Liver (tissue), 9 donors: ENCODE results near the gene ZNF782. TPM values are rescaled to one million over a fixed set of nuclear protein-coding genes. Genes with fewer than 3 reads are reported as not detected.

ENCODE experiments used
- DNase-seq: peaks from one replicate; pipeline ENCODE4 v3.0.0-alpha.2; 2017; ENCODE audit warnings: low spot score
- H3K27ac ChIP-seq, 2 donors: one replicate each; pipeline ENCODE4 v1.7.0; 2013; ENCODE audit warnings: inconsistent platforms in 2 of 2, low read length in 2 of 2, control low read depth in 1 of 2, low read depth in 1 of 2, mild to moderate bottlenecking in 1 of 2
- H3K27me3 ChIP-seq, 4 donors: one replicate each; pipeline versions ENCODE4 v1.6.1 to v1.7.0; 2013; ENCODE audit warnings: low read length in 3 of 4, inconsistent platforms in 1 of 4, mild to moderate bottlenecking in 1 of 4, moderate library complexity in 1 of 4; ENCODE audit not compliant: control insufficient read depth in 4 of 4, insufficient read depth in 4 of 4
- H3K36me3 ChIP-seq, 4 donors: one replicate each; pipeline versions ENCODE4 v1.6.1 to v1.7.0; 2013; ENCODE audit warnings: low read length in 3 of 4, mild to moderate bottlenecking in 3 of 4, low read depth in 1 of 4, moderate library complexity in 1 of 4; ENCODE audit not compliant: control insufficient read depth in 4 of 4, insufficient read depth in 3 of 4
- H3K4me1 ChIP-seq, 4 donors: one replicate each; pipeline versions ENCODE4 v1.6.1 to v1.7.0; 2013; ENCODE audit warnings: low read length in 3 of 4, mild to moderate bottlenecking in 3 of 4, moderate library complexity in 1 of 4; ENCODE audit not compliant: control insufficient read depth in 4 of 4, insufficient read depth in 4 of 4
- H3K4me3 ChIP-seq, 3 donors: one replicate each; pipeline versions ENCODE4 v1.6.1 to v1.7.0; 2013; ENCODE audit warnings: low read length in 3 of 3, control low read depth in 1 of 3, low read depth in 1 of 3, mild to moderate bottlenecking in 1 of 3
- H3K9ac ChIP-seq, 2 donors: one replicate each; pipeline ENCODE4 v1.7.0; 2013; ENCODE audit warnings: low read length in 2 of 2, mild to moderate bottlenecking in 2 of 2, moderate library complexity in 2 of 2, control low read depth in 1 of 2, low read depth in 1 of 2
- H3K9me3 ChIP-seq, 4 donors: one replicate each; pipeline versions ENCODE4 v1.6.1 to v1.7.0; 2013; ENCODE audit warnings: low read length in 3 of 4; ENCODE audit not compliant: control insufficient read depth in 4 of 4
- ATF3 ChIP-seq: IDR thresholded peaks from 2 replicates; pipeline ENCODE4 v1.6.1; 2016; ENCODE audit warnings: antibody characterized with exemption
- CTCF ChIP-seq: fragments of 150-350 bp; IDR thresholded peaks from 2 replicates; pipeline ENCODE4 v1.5.1; 2017; ENCODE audit warnings: improper control_type of control experiment, low read depth, low read length; ENCODE audit not compliant: missing input control
- EGR1 ChIP-seq, 2 donors: IDR thresholded peaks; 2 replicates each; pipeline ENCODE4 v1.6.1; 2016 to 2018; ENCODE audit warnings: antibody characterized with exemption in 2 of 2, low read depth in 2 of 2
- FOXA2 ChIP-seq: IDR thresholded peaks from 2 replicates; pipeline ENCODE4 v1.6.1; 2016; ENCODE audit warnings: antibody characterized with exemption
- GABPA ChIP-seq, 2 donors: IDR thresholded peaks in 1 of 2; conservative IDR thresholded peaks in 1 of 2; 2 replicates each; pipeline ENCODE4 v1.6.1; 2016; ENCODE audit warnings: antibody characterized with exemption in 2 of 2, mild to moderate bottlenecking in 1 of 2, moderate library complexity in 1 of 2
- JUND ChIP-seq, 2 donors: IDR thresholded peaks; 2 replicates each; pipeline ENCODE4 v1.6.1; 2016; ENCODE audit warnings: antibody characterized with exemption in 2 of 2
- RAD21 ChIP-seq, 2 donors: IDR thresholded peaks; 2 replicates each; pipeline ENCODE4 v1.6.1; 2016; ENCODE audit warnings: antibody characterized with exemption in 2 of 2, mild to moderate bottlenecking in 2 of 2
- REST ChIP-seq: IDR thresholded peaks from 2 replicates; pipeline ENCODE4 v1.6.1; 2016; ENCODE audit warnings: antibody characterized with exemption, mild to moderate bottlenecking
- YY1 ChIP-seq: IDR thresholded peaks from 2 replicates; pipeline ENCODE4 v1.6.1; 2016; ENCODE audit warnings: antibody characterized with exemption, mild to moderate bottlenecking
- ZBTB33 ChIP-seq: IDR thresholded peaks from 2 replicates; pipeline ENCODE4 v1.6.1; 2016; ENCODE audit warnings: antibody characterized with exemption
- WGBS: extraction: QIAGEN DNeasy Blood & Tissue Kit; methylation state at CpG from one replicate; pipeline ENCODE4 v1.1.7; 2013; 5-methylcytosine and 5-hydroxymethylcytosine counted together
- polyA plus RNA-seq, 2 donors: library from polyadenylated mRNA; stranded (reverse) in 1 of 2; unstranded in 1 of 2; fragments of 200-250 nt in 1 of 2; fragments of >200 nt in 1 of 2; fragmentation: Nextera tagmentation in 1 of 2; extraction: Ambion mirVana in 1 of 2; gene quantifications; one replicate each; pipeline versions ENCODE4 v1.2.1 to v1.2.3, GENCODE V29; 2013 to 2015
- total RNA-seq, 2 donors: library from RNA; depleted of rRNA; stranded (reverse); fragments of >200 nt; gene quantifications; one replicate each; pipeline ENCODE4 v1.2.3, GENCODE V29; 2014
- TF ChIP-seq, protein P1 (sequence below): IDR thresholded peaks from 2 replicates; pipeline ENCODE4 v1.6.1; 2016; ENCODE audit warnings: antibody characterized with exemption
- donor health status: healthy.
- donor health status: healthy.
- donor health status: healthy.
- donor health status: healthy.
- donor health status: healthy.

Gene ZNF782
- total and polyA plus RNA-seq, 4 donors, result 0.70 to 7.4 (median 2.1) TPM

DNA sequence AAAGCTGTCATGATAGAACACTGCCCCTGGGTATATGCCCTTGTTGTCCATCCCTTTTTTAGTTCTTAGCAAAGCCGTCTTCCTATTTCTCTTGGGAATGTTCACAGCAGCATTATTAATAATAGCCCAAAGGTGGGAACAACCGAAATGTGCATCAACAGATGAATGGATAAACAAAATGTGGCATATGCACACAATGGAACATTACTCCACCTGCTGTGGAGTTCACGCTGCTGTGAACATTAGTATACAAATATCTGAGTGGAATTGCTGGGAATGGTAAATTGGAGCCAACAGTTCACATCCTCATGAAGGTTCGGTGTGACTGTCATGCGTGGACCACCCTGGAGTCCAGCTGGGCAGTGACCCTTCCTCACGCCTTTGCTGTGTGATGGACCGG is 37.8 kb upstream of the ZNF782 start:
- H3K27ac ChIP-seq, result no peak overlapping the region
- no peak overlapping the region for H3K9ac ChIP-seq
- H3K4me3 ChIP-seq, result no peak overlapping the region
- DNase-seq, result no peak
- 98% methylated on average over 7 of the region's 7 CpGs for WGBS
- H3K27me3 ChIP-seq, result no peaks in the 10 kb centered on the region
- TF ChIP-seq FOXA2 (no peak), YY1 (no peak), CTCF (no peak), EGR1 (IDR thresholded peaks at IDR 0.05; ENCODE audit: low read depth in 2 of 2) (no peak), ATF3 (no peak), RAD21 (IDR thresholded peaks at IDR 0.05) (no peak)
- TF ChIP-seq, protein P1, sequence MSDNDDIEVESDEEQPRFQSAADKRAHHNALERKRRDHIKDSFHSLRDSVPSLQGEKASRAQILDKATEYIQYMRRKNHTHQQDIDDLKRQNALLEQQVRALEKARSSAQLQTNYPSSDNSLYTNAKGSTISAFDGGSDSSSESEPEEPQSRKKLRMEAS, result no peak
- no peaks in the 10 kb centered on the region for H3K4me1 ChIP-seq
- H3K36me3 ChIP-seq, result peaks cover 0 to 2% (median 1%) of the 10 kb centered on the region in 4 donors
- no peaks in the 10 kb centered on the region for H3K9me3 ChIP-seq

DNA sequence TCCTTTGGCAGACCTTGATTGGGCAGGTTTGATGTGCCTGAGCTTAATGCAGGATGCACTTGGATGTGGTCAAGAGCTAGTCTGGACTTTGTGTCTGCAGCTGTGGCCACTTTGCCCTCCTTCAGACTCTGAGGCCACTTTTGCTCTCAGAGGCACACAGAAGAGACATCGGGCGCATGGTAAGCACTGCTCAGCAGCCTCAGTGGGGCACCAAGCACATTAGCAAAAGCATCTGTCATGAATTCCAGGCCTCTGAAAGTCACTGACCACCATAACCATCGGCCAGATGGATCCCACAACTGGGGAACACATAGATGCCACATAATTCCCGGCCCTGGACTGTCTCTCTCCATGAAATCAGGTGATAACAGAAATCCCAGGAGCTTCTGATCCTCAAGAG is 34.3 kb upstream of the ZNF782 start:
- H3K36me3 ChIP-seq, result no peaks in the 10 kb centered on the region
- no peak overlapping the region for H3K9ac ChIP-seq
- no peak overlapping the region for H3K27ac ChIP-seq
- no peaks in the 10 kb centered on the region for H3K9me3 ChIP-seq
- no peak for DNase-seq
- 96% methylated on average over 4 of the region's 4 CpGs for WGBS
- H3K4me1 ChIP-seq, result no peaks in the 10 kb centered on the region
- TF ChIP-seq GABPA (IDR thresholded peaks at IDR 0.05 in 1 of 2, conservative IDR thresholded peaks at IDR 0.05 in 1 of 2) (no peak), ZBTB33 (no peak), RAD21 (IDR thresholded peaks at IDR 0.05) (no peak), ATF3 (no peak), REST (no peak), CTCF (no peak), JUND (IDR thresholded peaks at IDR 0.05) (no peak), EGR1 (IDR thresholded peaks at IDR 0.05; ENCODE audit: low read depth in 2 of 2) (no peak), FOXA2 (no peak)
- TF ChIP-seq, protein P1, result no peak
- H3K4me3 ChIP-seq, result no peak overlapping the region
- H3K27me3 ChIP-seq, result no peaks in the 10 kb centered on the region
